ENCODE data around the gene TAS2R14. TPM values are rescaled to one million over a fixed set of nuclear protein-coding genes. Genes with fewer than 3 reads are reported as not detected.

The TAS2R14 gene
- 0.96 TPM for polyA plus RNA-seq (2013, experiment 1 of 2)
- polyA plus RNA-seq (2013, experiment 2 of 2), result 0.86 TPM

- Histone ChIP-seq H3K4me1 (ENCODE audit: control insufficient read depth, insufficient read depth, low read length, poor library complexity, severe bottlenecking) (peaks cover 7% of the 10 kb centered on the region), H3K36me3 (ENCODE audit: control insufficient read depth, insufficient read depth, low read length) (no peaks in the 10 kb centered on the region), H3K4me3 (ENCODE audit: extremely low read depth, insufficient read depth, low read length, poor library complexity, severe bottlenecking) (no peak within 1 kb of the TSS), H3K27ac (ENCODE audit: low read depth, low read length, severe bottlenecking) (no peak within 1 kb of the TSS), H3K9me3 (ENCODE audit: control insufficient read depth, low read length) (no peaks in the 10 kb centered on the region)
- WGBS, 2 experiments (ENCODE audit: insufficient coverage in 2 of 2), result 83% methylated on average over 1 of the region's 1 CpG; no CpG with 5 or more reads in 1 of the 2 experiments
Measured at GRCh38 chr12:10939163-10939562, at the start of gene TAS2R14. TAS2R14 (minus strand) TSS chr12:10939263; CDS start chr12:10939207, 56 bp downstream.

GRCh38 chr12:10986812-10987211 lies 47.7 kb upstream of the TAS2R14 start, which contains the start of gene TAS2R50:
TAS2R50 (minus strand) TSS chr12:10986912; CDS start chr12:10986860, 52 bp downstream.
- Histone ChIP-seq H3K27ac (ENCODE audit: low read depth, low read length, severe bottlenecking) (no peak within 1 kb of the TSS), H3K9me3 (ENCODE audit: control insufficient read depth, low read length) (peaks cover 7% of the 10 kb centered on the region), H3K4me3 (ENCODE audit: extremely low read depth, insufficient read depth, low read length, poor library complexity, severe bottlenecking) (no peak within 1 kb of the TSS), H3K4me1 (ENCODE audit: control insufficient read depth, insufficient read depth, low read length, poor library complexity, severe bottlenecking) (no peaks in the 10 kb centered on the region), H3K36me3 (ENCODE audit: control insufficient read depth, insufficient read depth, low read length) (no peaks in the 10 kb centered on the region)
- no CpG with 5 or more reads among the region's 2 CpGs for WGBS, 2 experiments (ENCODE audit: insufficient coverage in 2 of 2)

- Histone ChIP-seq H3K27ac (ENCODE audit: low read depth, low read length, severe bottlenecking) (no peak overlapping the region), H3K4me3 (ENCODE audit: extremely low read depth, insufficient read depth, low read length, poor library complexity, severe bottlenecking) (no peak overlapping the region), H3K9me3 (ENCODE audit: control insufficient read depth, low read length) (no peaks in the 10 kb centered on the region), H3K4me1 (ENCODE audit: control insufficient read depth, insufficient read depth, low read length, poor library complexity, severe bottlenecking) (no peaks in the 10 kb centered on the region), H3K36me3 (ENCODE audit: control insufficient read depth, insufficient read depth, low read length) (no peaks in the 10 kb centered on the region)
- WGBS, 2 experiments (ENCODE audit: insufficient coverage in 2 of 2), result 93% methylated on average over 5 of the region's 5 CpGs; no CpG with 5 or more reads in 1 of the 2 experiments
Measured at GRCh38 chr12:10982244-10982643, 43.2 kb upstream of the TAS2R14 start.

- no peaks in the 10 kb centered on the region for H3K9me3 ChIP-seq (ENCODE audit: control insufficient read depth, low read length)
- WGBS, 2 experiments (ENCODE audit: insufficient coverage in 2 of 2), result no CpG with 5 or more reads among the region's 3 CpGs
- no peaks in the 10 kb centered on the region for H3K4me1 ChIP-seq (ENCODE audit: control insufficient read depth, insufficient read depth, low read length, poor library complexity, severe bottlenecking)
- H3K36me3 ChIP-seq (ENCODE audit: control insufficient read depth, insufficient read depth, low read length), result no peaks in the 10 kb centered on the region
- no peak overlapping the region for H3K27ac ChIP-seq (ENCODE audit: low read depth, low read length, severe bottlenecking)
- no peak overlapping the region for H3K4me3 ChIP-seq (ENCODE audit: extremely low read depth, insufficient read depth, low read length, poor library complexity, severe bottlenecking)
Measured at GRCh38 chr12:10974965-10975364, 35.9 kb upstream of the TAS2R14 start.

GRCh38 chr12:10968765-10969456 lies 29.8 kb upstream of the TAS2R14 start:
- Histone ChIP-seq H3K36me3 (ENCODE audit: control insufficient read depth, insufficient read depth, low read length) (peaks cover 2% of the 10 kb centered on the region), H3K4me3 (ENCODE audit: extremely low read depth, insufficient read depth, low read length, poor library complexity, severe bottlenecking) (no peak overlapping the region)
- WGBS, 2 experiments (ENCODE audit: insufficient coverage in 2 of 2), result 96% methylated on average over 10 to 12 of the region's 15 CpGs

GRCh38 chr12:10967409-10967808 lies 28.3 kb upstream of the TAS2R14 start:
- Histone ChIP-seq H3K9me3 (ENCODE audit: control insufficient read depth, low read length) (no peaks in the 10 kb centered on the region), H3K27ac (ENCODE audit: low read depth, low read length, severe bottlenecking) (peak overlapping the region; percentile 67), H3K4me1 (ENCODE audit: control insufficient read depth, insufficient read depth, low read length, poor library complexity, severe bottlenecking) (no peaks in the 10 kb centered on the region), H3K4me3 (ENCODE audit: extremely low read depth, insufficient read depth, low read length, poor library complexity, severe bottlenecking) (no peak overlapping the region), H3K36me3 (ENCODE audit: control insufficient read depth, insufficient read depth, low read length) (peaks cover 2% of the 10 kb centered on the region)
- WGBS, 2 experiments (ENCODE audit: insufficient coverage in 2 of 2), result 88 to 100% methylated on average over 1 of the region's 2 CpGs

More at GRCh38 chr12:10968765-10969456, 29.8 kb upstream of the TAS2R14 start:
- Histone ChIP-seq H3K27ac (ENCODE audit: low read depth, low read length, severe bottlenecking) (no peak overlapping the region), H3K9me3 (ENCODE audit: control insufficient read depth, low read length) (no peaks in the 10 kb centered on the region), H3K4me1 (ENCODE audit: control insufficient read depth, insufficient read depth, low read length, poor library complexity, severe bottlenecking) (no peaks in the 10 kb centered on the region)

- no peak overlapping the region for H3K27ac ChIP-seq (ENCODE audit: low read depth, low read length, severe bottlenecking)
- H3K4me3 ChIP-seq (ENCODE audit: extremely low read depth, insufficient read depth, low read length, poor library complexity, severe bottlenecking), result no peak overlapping the region
- H3K36me3 ChIP-seq (ENCODE audit: control insufficient read depth, insufficient read depth, low read length), result peaks cover 2% of the 10 kb centered on the region
- no peaks in the 10 kb centered on the region for H3K4me1 ChIP-seq (ENCODE audit: control insufficient read depth, insufficient read depth, low read length, poor library complexity, severe bottlenecking)
- H3K9me3 ChIP-seq (ENCODE audit: control insufficient read depth, low read length), result no peaks in the 10 kb centered on the region
Measured at GRCh38 chr12:10966314-10966713, 27.3 kb upstream of the TAS2R14 start.

GRCh38 chr12:10965476-10965875 lies 26.4 kb upstream of the TAS2R14 start:
- Histone ChIP-seq H3K4me1 (ENCODE audit: control insufficient read depth, insufficient read depth, low read length, poor library complexity, severe bottlenecking) (no peaks in the 10 kb centered on the region), H3K27ac (ENCODE audit: low read depth, low read length, severe bottlenecking) (no peak overlapping the region), H3K9me3 (ENCODE audit: control insufficient read depth, low read length) (no peaks in the 10 kb centered on the region), H3K4me3 (ENCODE audit: extremely low read depth, insufficient read depth, low read length, poor library complexity, severe bottlenecking) (no peak overlapping the region), H3K36me3 (ENCODE audit: control insufficient read depth, insufficient read depth, low read length) (peaks cover 2% of the 10 kb centered on the region)
- WGBS, 2 experiments (ENCODE audit: insufficient coverage in 2 of 2), result no CpG with 5 or more reads among the region's 1 CpG

- Histone ChIP-seq H3K9me3 (ENCODE audit: control insufficient read depth, low read length) (no peaks in the 10 kb centered on the region), H3K36me3 (ENCODE audit: control insufficient read depth, insufficient read depth, low read length) (no peaks in the 10 kb centered on the region), H3K27ac (ENCODE audit: low read depth, low read length, severe bottlenecking) (no peak overlapping the region), H3K4me1 (ENCODE audit: control insufficient read depth, insufficient read depth, low read length, poor library complexity, severe bottlenecking) (no peaks in the 10 kb centered on the region), H3K4me3 (ENCODE audit: extremely low read depth, insufficient read depth, low read length, poor library complexity, severe bottlenecking) (no peak overlapping the region)
- 83 to 100% methylated on average over 2 to 3 of the region's 4 CpGs for WGBS, 2 experiments (ENCODE audit: insufficient coverage in 2 of 2)
Measured at GRCh38 chr12:10960211-10960610, 21.1 kb upstream of the TAS2R14 start.

- WGBS, 2 experiments (ENCODE audit: insufficient coverage in 2 of 2), result 95 to 100% methylated on average over 1 to 2 of the region's 2 CpGs
Measured at GRCh38 chr12:10959804-10960203, 20.7 kb upstream of the TAS2R14 start.

GRCh38 chr12:10957741-10958140 lies 18.7 kb upstream of the TAS2R14 start:
- Histone ChIP-seq H3K9me3 (ENCODE audit: control insufficient read depth, low read length) (no peaks in the 10 kb centered on the region), H3K4me3 (ENCODE audit: extremely low read depth, insufficient read depth, low read length, poor library complexity, severe bottlenecking) (no peak overlapping the region), H3K36me3 (ENCODE audit: control insufficient read depth, insufficient read depth, low read length) (no peaks in the 10 kb centered on the region), H3K4me1 (ENCODE audit: control insufficient read depth, insufficient read depth, low read length, poor library complexity, severe bottlenecking) (no peaks in the 10 kb centered on the region), H3K27ac (ENCODE audit: low read depth, low read length, severe bottlenecking) (no peak overlapping the region)

More at GRCh38 chr12:10959804-10960203, 20.7 kb upstream of the TAS2R14 start:
- H3K4me1 ChIP-seq (ENCODE audit: control insufficient read depth, insufficient read depth, low read length, poor library complexity, severe bottlenecking), result no peaks in the 10 kb centered on the region
- no peak overlapping the region for H3K4me3 ChIP-seq (ENCODE audit: extremely low read depth, insufficient read depth, low read length, poor library complexity, severe bottlenecking)
- H3K36me3 ChIP-seq (ENCODE audit: control insufficient read depth, insufficient read depth, low read length), result no peaks in the 10 kb centered on the region
- H3K27ac ChIP-seq (ENCODE audit: low read depth, low read length, severe bottlenecking), result no peak overlapping the region
- no peaks in the 10 kb centered on the region for H3K9me3 ChIP-seq (ENCODE audit: control insufficient read depth, low read length)
